ENCODE results near the gene FAM171A2. TPM values are rescaled to one million over a fixed set of nuclear protein-coding genes. Genes with fewer than 3 reads are reported as not detected.

FAM171A2 gene
- total and polyA plus RNA-seq, 2 of the 4 experiments (the other 2 are of a cell fraction): 3.2 to 5.9 TPM

- no peak overlapping the region for H3K4me3 ChIP-seq (ENCODE audit: insufficient read depth, low read depth, low read length)
- ChIA-PET CTCF (no interaction called here), POLR2A (ENCODE audit: unreplicated experiment) (interaction anchor here (0.5 to 0.6 kb wide), 2 partner anchors 139 to 143 kb away, joined by 3 to 6 read pairs; no protein-coding TSS in a partner anchor)
- peaks cover 4% of the 10 kb centered on the region; the same call in 1 of the 2 replicates for H3K36me3 ChIP-seq (ENCODE audit: control insufficient read depth, insufficient read depth, low read length)
- in situ Hi-C loops (cut with MboI; ENCODE audit: low sequenced_read_pairs): no loop called here
- no peak overlapping the region for H2BK15ac ChIP-seq (ENCODE audit: low read depth, low read length)
- H3K4me2 ChIP-seq (ENCODE audit: low read depth, low read length): peak overlapping the region; percentile 45; the same call in 1 of the 2 replicates
- peaks cover 15% of the 10 kb centered on the region for H3K4me1 ChIP-seq (ENCODE audit: control insufficient read depth, insufficient read depth, low read length)
- no peak overlapping the region for H3K4ac ChIP-seq (ENCODE audit: low read depth, low read length)
- peak overlapping the region; percentile 48; the same call in 1 of the 2 replicates for H2AK5ac ChIP-seq (ENCODE audit: low read depth, low read length)
- H2BK20ac ChIP-seq (ENCODE audit: low read depth, low read length): no peak overlapping the region
- no peak overlapping the region for H3K56ac ChIP-seq (ENCODE audit: extremely low read depth, insufficient read depth, low read length)
- peaks cover 4 to 28% of the 10 kb centered on the region in 2 experiments; a peak in 2 of 4 replicates for H3K79me1 ChIP-seq (ENCODE audit: low read depth in 1 of 2, low read length in 2 of 2)
- peaks cover 5% of the 10 kb centered on the region for H3K27me3 ChIP-seq (ENCODE audit: control insufficient read depth, insufficient read depth, low read length)
- no peak overlapping the region for H2BK5ac ChIP-seq (ENCODE audit: low read depth, low read length, poor library complexity, severe bottlenecking)
- peak overlapping the region; percentile 77 for H2AFZ ChIP-seq (replicated peaks; ENCODE audit: low read length, poor library complexity)
- no peak overlapping the region for H4K5ac ChIP-seq (ENCODE audit: low read depth, low read length)
- no peak overlapping the region for H3K14ac ChIP-seq (replicated peaks; ENCODE audit: low read depth, low read length)
- H4K20me1 ChIP-seq (ENCODE audit: insufficient read depth, low read length): peaks cover 11% of the 10 kb centered on the region
- TF ChIP-seq RFX5 (IDR thresholded peaks at IDR 0.05; ENCODE audit: low read depth, low read length) (no peak), MAZ (IDR thresholded peaks at IDR 0.05; ENCODE audit: borderline replicate concordance, low read depth, low read length) (peak; percentile 43; the same call in 1 of the 2 replicates)
- intact Hi-C loops (cut with micrococcal nuclease): loop anchor here (1.0 kb wide), 1 partner anchor 162 kb away; no protein-coding TSS in a partner anchor
- ATAC-seq (ENCODE audit: low read depth) (peak; percentile 33; the same call in 1 of the 2 replicates), DNase-seq (peak; percentile 68)
- H2BK120ac ChIP-seq (ENCODE audit: low read depth, low read length): no peak overlapping the region
- H2AK9ac ChIP-seq (replicated peaks; ENCODE audit: low read depth, low read length, poor library complexity): peak overlapping the region; percentile 77
- no peak overlapping the region for H3K23ac ChIP-seq (ENCODE audit: low read depth, low read length)
- H3K9me1 ChIP-seq (ENCODE audit: insufficient read depth, low read length): peaks cover 8% of the 10 kb centered on the region; the same call in 1 of the 2 replicates
- H3K9ac ChIP-seq (ENCODE audit: low read depth, low read length): no peak overlapping the region
- dilution Hi-C loops (cut with HindIII; ENCODE audit: low sequenced_read_pairs, unreplicated experiment): no loop called here
- H3K9me3 ChIP-seq (ENCODE audit: control insufficient read depth, insufficient read depth, low read length): no peaks in the 10 kb centered on the region
- no peak overlapping the region for H4K91ac ChIP-seq (ENCODE audit: insufficient read depth, low read depth, low read length)
- no peak overlapping the region; the same call in 1 of the 2 replicates for H3K18ac ChIP-seq (ENCODE audit: low read depth, low read length)
- H3K27ac ChIP-seq (ENCODE audit: insufficient read depth, low read length): no peak overlapping the region
- no TSS peak for BruUV-seq (replicated peaks)
- no CpG with 5 or more reads among the region's 5 CpGs for WGBS, 2 experiments (ENCODE audit: extremely low coverage in 2 of 2, insufficient read length in 1 of 2)
- no peak overlapping the region for H4K8ac ChIP-seq (ENCODE audit: low read depth in 2 of 2, low read length in 2 of 2)
Observed at GRCh38 chr17:44360826-44361225, 2.8 kb downstream of the FAM171A2 start.

Measured in IMR-90 (cell line).